Body of pancreas (tissue), 4 donors: ENCODE measurements around the gene OR4S1. TPM values are rescaled to one million over a fixed set of nuclear protein-coding genes. Genes with fewer than 3 reads are reported as not detected.

Experiments used
- ATAC-seq: fragments of 150-250 bp; one replicate; pipeline ENCODE4 v1.9.1; 2016
- DNase-seq, 4 donors: peaks; one replicate each; pipeline ENCODE4 v3.0.0-alpha.2; 2019
- H3K27ac ChIP-seq, 4 donors: fragments of 200-600 bp; sonication (generic); 1 replicate in 3 of 4; 2 replicates in 1 of 4; pipeline versions ENCODE4 v1.5.1 to v1.6.1; 2016 to 2019; ENCODE audit warnings: mild to moderate bottlenecking in 1 of 4, mixed read lengths in 1 of 4, moderate library complexity in 1 of 4
- H3K27me3 ChIP-seq, 2 donors: fragments of 200-600 bp; sonication (generic); one replicate each; pipeline ENCODE4 v1.6.0; 2016; ENCODE audit warnings: mild to moderate bottlenecking in 1 of 2
- H3K36me3 ChIP-seq, 2 donors: fragments of 200-600 bp; sonication (generic); replicated peaks in 1 of 2; 2 replicates each; pipeline ENCODE4 v1.5.1; 2016; ENCODE audit warnings: low read depth in 2 of 2; ENCODE audit not compliant: insufficient read depth in 1 of 2
- H3K4me1 ChIP-seq: fragments of 200-600 bp; sonication (generic); one replicate; pipeline ENCODE4 v1.6.0; 2016
- H3K4me3 ChIP-seq, 2 donors: fragments of 200-600 bp; sonication (generic); 1 replicate in 1 of 2; 2 replicates in 1 of 2; pipeline ENCODE4 v1.5.1; 2016 to 2019
- H3K9me3 ChIP-seq, 3 donors: fragments of 200-600 bp; sonication (generic); 1 replicate in 2 of 3; 2 replicates in 1 of 3; pipeline ENCODE4 v1.5.1; 2016
- CTCF ChIP-seq, 7 experiments: fragments of 450-650 bp in 4 of 7; fragments of 200-600 bp in 3 of 7; sonication (generic) in 3 of 7; IDR thresholded peaks; one replicate each; pipeline ENCODE4 v1.5.1; 2016 to 2019; ENCODE audit warnings: antibody characterized with exemption in 7 of 7
- POLR2A ChIP-seq, 3 donors: fragments of 450-650 bp; IDR thresholded peaks; one replicate each; pipeline ENCODE4 v1.6.1; 2016; ENCODE audit warnings: antibody characterized with exemption in 3 of 3, mild to moderate bottlenecking in 2 of 3
- WGBS, 2 donors: methylation state at CpG; one replicate each; pipeline ENCODE4 v1.1.5; 2017; 5-methylcytosine and 5-hydroxymethylcytosine counted together
- intact Hi-C: fragments of 100-400 bp; cut with DNase I; formaldehyde crosslinking; loops from one replicate; pipeline ENCODE4 v1.15.1; 2023
- total RNA-seq, 2 donors: library from RNA; depleted of rRNA; stranded (reverse); fragments of >200 nt; gene quantifications; one replicate each; pipeline ENCODE4 v1.1.0, GENCODE V29; 2016

OR4S1 gene, protein sequence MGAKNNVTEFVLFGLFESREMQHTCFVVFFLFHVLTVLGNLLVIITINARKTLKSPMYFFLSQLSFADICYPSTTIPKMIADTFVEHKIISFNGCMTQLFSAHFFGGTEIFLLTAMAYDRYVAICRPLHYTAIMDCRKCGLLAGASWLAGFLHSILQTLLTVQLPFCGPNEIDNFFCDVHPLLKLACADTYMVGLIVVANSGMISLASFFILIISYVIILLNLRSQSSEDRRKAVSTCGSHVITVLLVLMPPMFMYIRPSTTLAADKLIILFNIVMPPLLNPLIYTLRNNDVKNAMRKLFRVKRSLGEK
- not detected for total RNA-seq

GRCh38 chr11:48305923-48306322 lies at the start of gene OR4S1:
OR4S1 (plus strand) TSS chr11:48306223; CDS start chr11:48306223, 0 bp downstream.
- no peaks in the 10 kb centered on the region for H3K9me3 ChIP-seq

GRCh38 chr11:48261600-48261999 lies 44.4 kb upstream of the OR4S1 start:
- no peak overlapping the region for H3K27ac ChIP-seq
- H3K4me3 ChIP-seq, result no peak overlapping the region
- WGBS, 2 donors, result 56 to 57% methylated on average over 2 of the region's 2 CpGs
- ATAC-seq, result no peak
- no peaks in the 10 kb centered on the region for H3K9me3 ChIP-seq
- H3K36me3 ChIP-seq, result no peaks in the 10 kb centered on the region
- intact Hi-C loops, result no loop called here
- TF ChIP-seq POLR2A (IDR thresholded peaks at IDR 0.05) (no peak), CTCF (IDR thresholded peaks at IDR 0.05) (no peak)
- DNase-seq, result no peak
- H3K4me1 ChIP-seq, result no peaks in the 10 kb centered on the region
- H3K27me3 ChIP-seq, result no peaks in the 10 kb centered on the region

More at GRCh38 chr11:48305923-48306322, at the start of gene OR4S1:
- Histone ChIP-seq H3K36me3 (no peaks in the 10 kb centered on the region), H3K27ac (no peak within 1 kb of the TSS), H3K27me3 (no peaks in the 10 kb centered on the region), H3K4me3 (no peak within 1 kb of the TSS), H3K4me1 (no peaks in the 10 kb centered on the region)
- 45 to 55% methylated on average over 1 of the region's 1 CpG for WGBS, 2 donors
- TF ChIP-seq CTCF (IDR thresholded peaks at IDR 0.05) (no peak), POLR2A (IDR thresholded peaks at IDR 0.05) (no peak)
- DNase-seq, result no peak
- intact Hi-C loops, result no loop called here
- ATAC-seq, result no peak

DNA sequence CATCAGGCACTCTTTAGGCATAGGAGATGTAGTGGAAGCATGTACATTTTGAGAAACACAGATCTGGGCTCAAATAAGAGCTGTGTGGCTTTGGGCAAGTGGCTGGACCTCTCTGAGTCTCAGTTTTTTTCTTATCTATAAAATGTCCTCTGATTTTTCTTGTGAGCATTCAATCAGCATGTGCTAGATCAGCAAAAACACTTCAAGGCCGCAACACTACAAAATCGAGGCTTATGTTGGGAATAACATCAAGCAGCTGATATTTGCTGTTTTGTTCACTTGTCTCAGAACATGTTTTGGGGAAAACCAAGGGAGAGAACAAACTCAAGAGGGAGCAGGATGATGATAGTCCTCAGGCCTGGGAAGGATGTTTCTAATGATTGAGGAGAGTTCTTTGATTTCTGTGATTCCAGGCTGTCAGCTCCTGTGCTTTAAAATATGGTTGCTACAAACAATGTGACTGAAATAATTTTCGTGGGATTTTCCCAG lies 42.6 kb upstream of the OR4S1 start, which contains the start of gene OR4X1:
OR4X1 (plus strand) TSS at position 439 of the 489 bp plus-strand sequence; CDS start at position 439, 0 bp downstream.
- no peaks in the 10 kb centered on the region for H3K4me1 ChIP-seq
- DNase-seq (no peak), ATAC-seq (no peak)
- no peaks in the 10 kb centered on the region for H3K36me3 ChIP-seq
- no peak within 1 kb of the TSS for H3K27ac ChIP-seq
- TF ChIP-seq CTCF (IDR thresholded peaks at IDR 0.05), result no peak
- no peak for TF ChIP-seq POLR2A (IDR thresholded peaks at IDR 0.05)
- H3K27me3 ChIP-seq, result no peaks in the 10 kb centered on the region
- WGBS, 2 donors, result 17 to 19% methylated on average over 3 of the region's 3 CpGs
- no peaks in the 10 kb centered on the region for H3K9me3 ChIP-seq
- intact Hi-C loops, result no loop called here
- no peak within 1 kb of the TSS for H3K4me3 ChIP-seq

- ATAC-seq, result no peak
- Histone ChIP-seq H3K4me1 (no peaks in the 10 kb centered on the region), H3K4me3 (no peak overlapping the region), H3K27ac (no peak overlapping the region), H3K27me3 (no peaks in the 10 kb centered on the region), H3K36me3 (no peaks in the 10 kb centered on the region), H3K9me3 (no peaks in the 10 kb centered on the region)
- intact Hi-C loops, result no loop called here
- 55 to 58% methylated on average over 3 of the region's 3 CpGs for whole genome bisulfite sequencing, 2 donors
- no peak for TF ChIP-seq CTCF (IDR thresholded peaks at IDR 0.05)
- TF ChIP-seq POLR2A (IDR thresholded peaks at IDR 0.05), result no peak
- DNase-seq, result no peak
Observed at GRCh38 chr11:48270621-48271020, 35.4 kb upstream of the OR4S1 start.

DNA sequence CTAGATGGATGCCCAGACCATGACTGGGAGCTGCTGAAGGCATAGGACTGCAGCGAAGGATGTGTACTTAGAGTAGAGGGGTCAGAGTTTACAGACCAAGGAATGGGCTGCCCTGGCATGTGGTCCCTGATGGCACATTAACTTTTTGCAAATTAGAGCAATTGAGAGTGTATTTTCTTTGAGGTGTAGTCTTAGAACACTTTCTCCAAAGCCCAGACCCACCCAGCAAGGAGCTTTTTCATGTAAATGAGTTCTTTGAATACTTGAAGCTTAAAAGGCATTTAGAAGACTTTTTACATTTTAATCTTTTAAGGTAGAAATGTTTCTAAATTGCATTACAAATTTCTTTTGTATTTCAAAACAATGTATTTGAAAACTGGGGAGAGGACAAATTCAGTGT lies 33.4 kb upstream of the OR4S1 start:
- Histone ChIP-seq H3K9me3 (no peaks in the 10 kb centered on the region), H3K27me3 (no peaks in the 10 kb centered on the region), H3K36me3 (no peaks in the 10 kb centered on the region), H3K4me3 (no peak overlapping the region), H3K4me1 (no peaks in the 10 kb centered on the region), H3K27ac (no peak overlapping the region)
- DNase-seq (no peak), ATAC-seq (no peak)
- WGBS, 2 donors, result 13 to 20% methylated on average over 1 of the region's 1 CpG
- intact Hi-C loops, result no loop called here
- no peak for TF ChIP-seq CTCF (IDR thresholded peaks at IDR 0.05)
